NCI-H2196 (cell line): Measurements from ENCODE around the gene COL4A2.

Experiments
- DNase-seq: peaks from one replicate; lab custom pipeline; 2025; ENCODE audit not compliant: unreplicated experiment; lab: John Stamatoyannopoulos, UW

Gene COL4A2

GRCh38 chr13:110272227-110272626, 34.9 kb upstream of the COL4A2 start:
- no peak for DNase-seq

GRCh38 chr13:110272651-110273050, 34.4 kb upstream of the COL4A2 start:
- DNase-seq, result no peak

- no peak for DNase-seq
Measured at GRCh38 chr13:110273254-110273653, 33.8 kb upstream of the COL4A2 start.

GRCh38 chr13:110274687-110275086, 32.4 kb upstream of the COL4A2 start:
- no peak for DNase-seq

- DNase-seq, result no peak
Measured at GRCh38 chr13:110275931-110276552, 31.0 kb upstream of the COL4A2 start.

- DNase-seq, result no peak
Measured at GRCh38 chr13:110276553-110276950, 30.5 kb upstream of the COL4A2 start.

- no peak for DNase-seq
Measured at GRCh38 chr13:110277357-110277975, 29.6 kb upstream of the COL4A2 start.

GRCh38 chr13:110278859-110279258, 28.2 kb upstream of the COL4A2 start:
- DNase-seq, result no peak

- DNase-seq, result no peak
Measured at GRCh38 chr13:110279684-110280083, 27.4 kb upstream of the COL4A2 start.

- no peak for DNase-seq
Measured at GRCh38 chr13:110280231-110280813, 26.8 kb upstream of the COL4A2 start.

GRCh38 chr13:110280985-110281688, 25.9 kb upstream of the COL4A2 start:
- no peak for DNase-seq

GRCh38 chr13:110281736-110282135, 25.3 kb upstream of the COL4A2 start:
- DNase-seq, result no peak

- no peak for DNase-seq
Measured at GRCh38 chr13:110282316-110282841, 24.7 kb upstream of the COL4A2 start.

GRCh38 chr13:110283736-110284517, 23.2 kb upstream of the COL4A2 start:
- DNase-seq, result no peak

- no peak for DNase-seq
Measured at GRCh38 chr13:110284779-110285484, 22.2 kb upstream of the COL4A2 start.

- DNase-seq, result no peak
Measured at GRCh38 chr13:110285991-110286832, 20.9 kb upstream of the COL4A2 start.

- DNase-seq, result no peak
Measured at GRCh38 chr13:110286833-110287819, 20.0 kb upstream of the COL4A2 start.

GRCh38 chr13:110289174-110289573, 17.9 kb upstream of the COL4A2 start:
- DNase-seq, result no peak
